ENCODE results near the gene TOX3. TPM values are rescaled to one million over a fixed set of nuclear protein-coding genes. Genes with fewer than 3 reads are reported as not detected.

Gene TOX3
- total RNA-seq, 1 experiment from 2014 or later, result not detected

DNA sequence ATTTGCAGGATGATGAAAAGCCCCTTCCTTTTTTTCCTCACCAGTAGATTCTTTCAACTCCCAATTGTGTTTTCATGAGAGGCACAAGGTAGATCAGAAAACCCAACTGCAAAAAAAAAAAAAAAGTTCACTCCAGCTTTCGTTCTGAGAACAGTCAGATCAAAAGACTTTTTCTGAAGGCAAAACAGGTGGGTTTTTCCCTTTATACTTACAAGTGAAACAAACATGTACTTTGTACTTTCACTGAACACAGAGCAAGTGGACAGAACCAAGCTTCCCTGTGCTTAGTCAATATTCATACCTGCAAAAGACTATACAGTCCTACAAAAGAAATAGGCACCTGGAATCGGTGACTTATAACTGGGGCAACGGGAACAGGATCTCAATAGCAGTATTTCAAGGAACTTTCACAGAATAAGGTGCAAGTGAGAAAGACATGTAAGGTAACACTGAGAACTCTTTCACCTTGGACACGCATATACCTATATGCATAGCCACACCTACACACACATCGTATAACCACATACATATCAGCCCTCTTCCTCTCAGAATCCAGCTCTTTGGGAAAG, 54.1 kb downstream of the TOX3 start:
- no peak for DNase-seq (ENCODE audit: unreplicated experiment)
- intact Hi-C loops (cut with micrococcal nuclease), result no loop called here
- TF ChIP-seq, protein P1, sequence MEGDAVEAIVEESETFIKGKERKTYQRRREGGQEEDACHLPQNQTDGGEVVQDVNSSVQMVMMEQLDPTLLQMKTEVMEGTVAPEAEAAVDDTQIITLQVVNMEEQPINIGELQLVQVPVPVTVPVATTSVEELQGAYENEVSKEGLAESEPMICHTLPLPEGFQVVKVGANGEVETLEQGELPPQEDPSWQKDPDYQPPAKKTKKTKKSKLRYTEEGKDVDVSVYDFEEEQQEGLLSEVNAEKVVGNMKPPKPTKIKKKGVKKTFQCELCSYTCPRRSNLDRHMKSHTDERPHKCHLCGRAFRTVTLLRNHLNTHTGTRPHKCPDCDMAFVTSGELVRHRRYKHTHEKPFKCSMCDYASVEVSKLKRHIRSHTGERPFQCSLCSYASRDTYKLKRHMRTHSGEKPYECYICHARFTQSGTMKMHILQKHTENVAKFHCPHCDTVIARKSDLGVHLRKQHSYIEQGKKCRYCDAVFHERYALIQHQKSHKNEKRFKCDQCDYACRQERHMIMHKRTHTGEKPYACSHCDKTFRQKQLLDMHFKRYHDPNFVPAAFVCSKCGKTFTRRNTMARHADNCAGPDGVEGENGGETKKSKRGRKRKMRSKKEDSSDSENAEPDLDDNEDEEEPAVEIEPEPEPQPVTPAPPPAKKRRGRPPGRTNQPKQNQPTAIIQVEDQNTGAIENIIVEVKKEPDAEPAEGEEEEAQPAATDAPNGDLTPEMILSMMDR (IDR thresholded peaks at IDR 0.05; ENCODE audit: unreplicated experiment), result no peak
- ChIA-PET CTCF (interaction anchor here (0.5 to 0.7 kb wide), 2 partner anchors 30 to 122 kb away, joined by 3 to 5 read pairs; no protein-coding TSS in a partner anchor), POLR2A (no interaction called here)
- no peak overlapping the region for H3K4me3 Mint-ChIP-seq (ENCODE audit: unreplicated experiment)
- BruUV-seq (replicated peaks), result no TSS peak
- H3K36me3 Mint-ChIP-seq (ENCODE audit: insufficient read depth, unreplicated experiment), result no peaks in the 10 kb centered on the region
- no peaks in the 10 kb centered on the region for H3K4me1 Mint-ChIP-seq (ENCODE audit: insufficient read depth, unreplicated experiment)
- H3K27me3 Mint-ChIP-seq (ENCODE audit: insufficient read depth, unreplicated experiment), result no peaks in the 10 kb centered on the region
- H3K9me3 Mint-ChIP-seq (ENCODE audit: unreplicated experiment), result peaks cover 8% of the 10 kb centered on the region
- H3K27ac Mint-ChIP-seq (ENCODE audit: low read depth, unreplicated experiment), result no peak overlapping the region

DNA sequence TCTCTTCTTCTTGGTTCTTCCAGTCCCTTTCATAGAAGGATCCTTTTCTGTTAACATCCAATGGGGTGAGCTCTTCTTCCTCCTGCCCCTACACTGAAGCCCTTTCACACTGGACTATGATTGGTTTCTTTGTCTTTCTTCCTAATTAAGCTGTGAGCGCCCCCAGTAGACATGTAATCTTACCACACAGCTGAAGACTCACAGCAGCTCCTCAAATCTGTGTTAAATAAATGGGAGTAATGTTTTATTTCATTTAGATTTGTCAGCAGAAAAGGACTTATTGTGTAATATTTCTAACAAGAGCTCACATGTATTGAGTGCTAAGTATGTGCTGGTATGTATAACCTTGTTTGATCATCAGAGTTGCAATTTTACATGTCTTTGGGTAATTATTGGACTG, 55.7 kb downstream of the TOX3 start:
- intact Hi-C loops (cut with micrococcal nuclease), result no loop called here
- Mint-ChIP-seq H3K4me1 (ENCODE audit: insufficient read depth, unreplicated experiment) (no peaks in the 10 kb centered on the region), H3K27me3 (ENCODE audit: insufficient read depth, unreplicated experiment) (no peaks in the 10 kb centered on the region), H3K27ac (ENCODE audit: low read depth, unreplicated experiment) (no peak overlapping the region), H3K4me3 (ENCODE audit: unreplicated experiment) (no peak overlapping the region), H3K36me3 (ENCODE audit: insufficient read depth, unreplicated experiment) (no peaks in the 10 kb centered on the region), H3K9me3 (ENCODE audit: unreplicated experiment) (peaks cover 8% of the 10 kb centered on the region)
- ChIA-PET POLR2A (no interaction called here), CTCF (interaction anchor here (0.7 kb wide), 1 partner anchor 26 kb away, joined by 3 read pairs; no protein-coding TSS in a partner anchor)
- TF ChIP-seq, protein P1 (IDR thresholded peaks at IDR 0.05; ENCODE audit: unreplicated experiment), result no peak
- no TSS peak for BruUV-seq (replicated peaks)
- DNase-seq (ENCODE audit: unreplicated experiment), result no peak

DNA sequence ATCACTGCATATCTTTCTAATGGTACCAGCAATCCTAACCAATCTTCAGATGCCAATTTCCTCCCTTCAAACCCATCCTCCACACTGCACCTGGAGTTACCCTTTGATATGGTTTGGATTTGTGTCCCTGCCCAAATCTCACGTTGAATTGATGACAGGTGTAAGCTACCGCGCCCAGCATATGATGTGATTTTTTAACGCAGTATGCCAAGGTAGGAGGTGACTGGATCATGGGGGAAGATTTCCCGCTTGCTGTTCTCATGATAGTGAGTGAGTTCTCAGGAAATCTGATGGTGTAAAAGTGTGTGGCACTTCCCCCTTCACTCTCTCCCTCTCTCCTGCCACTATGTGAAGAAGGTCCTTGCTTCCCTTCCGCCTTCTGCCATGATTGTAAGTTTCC, 57.0 kb downstream of the TOX3 start:
- Mint-ChIP-seq H3K27ac (ENCODE audit: low read depth, unreplicated experiment) (no peak overlapping the region), H3K4me1 (ENCODE audit: insufficient read depth, unreplicated experiment) (no peaks in the 10 kb centered on the region), H3K4me3 (ENCODE audit: unreplicated experiment) (no peak overlapping the region), H3K36me3 (ENCODE audit: insufficient read depth, unreplicated experiment) (no peaks in the 10 kb centered on the region), H3K27me3 (ENCODE audit: insufficient read depth, unreplicated experiment) (no peaks in the 10 kb centered on the region), H3K9me3 (ENCODE audit: unreplicated experiment) (peaks cover 8% of the 10 kb centered on the region)
- BruUV-seq (replicated peaks), result no TSS peak
- TF ChIP-seq, protein P1 (IDR thresholded peaks at IDR 0.05; ENCODE audit: unreplicated experiment), result no peak
- CTCF ChIA-PET, result no interaction called here
- intact Hi-C loops (cut with micrococcal nuclease), result no loop called here
- POLR2A ChIA-PET, result no interaction called here
- no peak for DNase-seq (ENCODE audit: unreplicated experiment)

- no peak for DNase-seq (ENCODE audit: unreplicated experiment)
- TF ChIP-seq, protein P1 (IDR thresholded peaks at IDR 0.05; ENCODE audit: unreplicated experiment), result no peak
- H3K27me3 Mint-ChIP-seq (ENCODE audit: insufficient read depth, unreplicated experiment), result no peaks in the 10 kb centered on the region
- H3K27ac Mint-ChIP-seq (ENCODE audit: low read depth, unreplicated experiment), result no peak overlapping the region
- ChIA-PET CTCF (interaction anchor here (0.6 kb wide), 1 partner anchor 534 kb away, joined by 4 read pairs; no protein-coding TSS in a partner anchor), POLR2A (no interaction called here)
- BruUV-seq (replicated peaks), result no TSS peak
- intact Hi-C loops (cut with micrococcal nuclease), result no loop called here
- no peaks in the 10 kb centered on the region for H3K36me3 Mint-ChIP-seq (ENCODE audit: insufficient read depth, unreplicated experiment)
- H3K4me3 Mint-ChIP-seq (ENCODE audit: unreplicated experiment), result no peak overlapping the region
- no peaks in the 10 kb centered on the region for H3K4me1 Mint-ChIP-seq (ENCODE audit: insufficient read depth, unreplicated experiment)
- peaks cover 8% of the 10 kb centered on the region for H3K9me3 Mint-ChIP-seq (ENCODE audit: unreplicated experiment)
These were observed 58.1 kb downstream of the TOX3 start for GRCh38 chr16:52488837-52489289.

Data from MCF 10A (cell line).